K562 (cell line): Measurements from ENCODE around the gene GHR. TPM values are rescaled to one million over a fixed set of nuclear protein-coding genes. Genes with fewer than 3 reads are reported as not detected.

Source experiments
- CBFB ChIP-seq: sonication (generic); formaldehyde crosslinking; IDR thresholded peaks from 2 replicates; pipeline ENCODE4 v1.4.0; 2020; ENCODE audit warnings: mild to moderate bottlenecking, missing genetic modification reagents
- CHAMP1 ChIP-seq: fragments of 450-650 bp; IDR thresholded peaks from 2 replicates; pipeline ENCODE4 v1.6.1; 2016; ENCODE audit warnings: mild to moderate bottlenecking
- FOXO4 ChIP-seq: fragments of 450-650 bp; formaldehyde crosslinking; IDR thresholded peaks from 2 replicates; pipeline ENCODE4 v1.4.0; 2020; ENCODE audit warnings: mild to moderate bottlenecking, moderate library complexity
- GABPA ChIP-seq: fragments of 200-800 bp; sonication (Bioruptor generic); conservative IDR thresholded peaks from 2 replicates; pipeline ENCODE4 v1.6.1; 2016; ENCODE audit warnings: low read depth, missing genetic modification characterization, missing compliant biosample characterization
- HMGXB4 ChIP-seq: sonication (generic); formaldehyde crosslinking; IDR thresholded peaks from 2 replicates; pipeline ENCODE4 v1.8.1; 2023; ENCODE audit warnings: mild to moderate bottlenecking, missing genetic modification reagents
- L3MBTL2 ChIP-seq: fragments of 450-650 bp; IDR thresholded peaks from 2 replicates; pipeline ENCODE4 v1.6.1; 2016; ENCODE audit warnings: mild to moderate bottlenecking, moderate library complexity
- NKRF ChIP-seq: fragments of 450-650 bp; IDR thresholded peaks from 2 replicates; pipeline ENCODE4 v1.6.1; 2016; ENCODE audit warnings: borderline replicate concordance
- PCBP1 ChIP-seq: fragments of 200-400 bp; formaldehyde crosslinking; IDR thresholded peaks from 2 replicates; pipeline ENCODE4 v1.6.1; 2018; ENCODE audit warnings: mild to moderate bottlenecking, low read depth, low read length; ENCODE audit not compliant: poor library complexity, severe bottlenecking
- RHOXF2B ChIP-seq: fragments of 250-450 bp; sonication (Bioruptor Pico); conservative IDR thresholded peaks from 2 replicates; pipeline ENCODE4 v1.5.1; 2021
- SMAD3 ChIP-seq: fragments of 450-650 bp; formaldehyde crosslinking; conservative IDR thresholded peaks from 2 replicates; pipeline ENCODE4 v1.4.0; 2020; ENCODE audit warnings: mild to moderate bottlenecking
- SMARCA5 ChIP-seq: fragments of 450-650 bp; IDR thresholded peaks from 2 replicates; pipeline ENCODE4 v1.6.1; 2016
- ZFP1 ChIP-seq: fragments of 450-650 bp; formaldehyde crosslinking; IDR thresholded peaks from 2 replicates; pipeline ENCODE4 v1.4.0; 2020; ENCODE audit warnings: mild to moderate bottlenecking, mixed read lengths
- ZNF740 ChIP-seq, 3 experiments: fragments of 200-800 bp in 1 of 3; sonication (Bioruptor generic) in 1 of 3; sonication (generic) in 1 of 3; formaldehyde crosslinking in 1 of 3; IDR thresholded peaks; 2 replicates each; pipeline versions ENCODE4 v1.6.1 to v1.8.0; 2016 to 2022; ENCODE audit warnings: mild to moderate bottlenecking in 2 of 3, missing compliant biosample characterization in 2 of 3, missing genetic modification characterization in 2 of 3, missing genetic modification reagents in 1 of 3
- polyA plus RNA-seq, 8 experiments: library from polyadenylated mRNA; depleted of rRNA in 4 of 8; stranded (reverse) in 5 of 8; unstranded in 3 of 8; fragments of >200 nt; fragmentation: Nextera tagmentation in 2 of 8; fragmentation: Illumina TruSeq in 1 of 8; extraction: Ambion mirVana in 2 of 8; extraction: Trizol in 1 of 8; gene quantifications; 2 replicates each; pipeline versions ENCODE4 v1.2.1 to v1.2.3, GENCODE V29; 2011 to 2014; ENCODE audit warnings: inconsistent platforms in 1 of 8, missing spikeins in 1 of 8
- total RNA-seq, 7 experiments: library from RNA; depleted of rRNA in 6 of 7; stranded (reverse); fragments of >200 nt in 6 of 7; fragmentation: Illumina TruSeq in 2 of 7; extraction: Trizol in 2 of 7; gene quantifications; 2 replicates each; pipeline versions ENCODE4 v1.2.1 to v1.2.3, GENCODE V29; 2011 to 2021; ENCODE audit warnings: low replicate concordance in 1 of 7

GHR gene
- total and polyA plus RNA-seq, 9 of the 15 experiments (the other 6 are each of a cell fraction or from before 2014, with no cell fraction given): 0.01 to 0.13 (median 0.07) TPM; not detected in 5

- no peak for TF ChIP-seq ZNF740 (CRISPR knock-in tag; IDR thresholded peaks at IDR 0.05)
- no peak for TF ChIP-seq ZNF740 (tag; IDR thresholded peaks at IDR 0.05)
- TF ChIP-seq RHOXF2B: no peak
- TF ChIP-seq GABPA (tag): peak; percentile 85
- TF ChIP-seq CBFB: no peak
- TF ChIP-seq FOXO4 (CRISPR knock-in tag): no peak
- TF ChIP-seq ZFP1 (CRISPR knock-in tag): no peak
- no peak for TF ChIP-seq PCBP1
- no peak for TF ChIP-seq SMARCA5
- peak; percentile 53; the same call in 1 of the 2 replicates for TF ChIP-seq L3MBTL2
- peak; percentile 41; the same call in 1 of the 2 replicates for TF ChIP-seq CHAMP1
- no peak for TF ChIP-seq SMAD3 (CRISPR knock-in tag)
- TF ChIP-seq NKRF: no peak
- TF ChIP-seq HMGXB4 (CRISPR knock-in tag): no peak
Observed at GRCh38 chr5:42756606-42757601, 333.7 kb downstream of the GHR start, which contains the start of gene CCDC152 (continued).
